ENCODE data around the gene SSH3. TPM values are rescaled to one million over a fixed set of nuclear protein-coding genes. Genes with fewer than 3 reads are reported as not detected.

SSH3 gene
- total RNA-seq, 3 donors from 2014 or later (not counting 1 experiment from before 2014, with no cell fraction given), result 34.3 to 42.7 (median 38.1) TPM

DNA sequence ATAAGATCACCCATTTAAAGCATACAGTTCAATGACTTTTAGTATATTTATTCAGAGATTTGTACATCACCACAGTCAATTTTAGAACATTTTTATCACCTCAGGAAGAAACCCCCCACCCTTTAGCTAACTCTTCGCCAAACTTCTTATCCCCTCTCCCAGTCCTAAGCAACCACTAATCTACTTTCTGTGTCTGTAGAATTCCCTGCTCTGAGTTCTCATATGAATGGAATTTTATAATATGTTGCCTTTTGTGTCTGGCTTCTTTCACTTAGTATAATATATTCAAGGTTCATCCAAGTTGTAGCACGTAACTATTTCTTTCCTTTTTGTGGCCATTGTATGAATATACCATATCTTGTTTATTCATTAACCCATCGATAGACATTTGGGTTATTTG, 10.7 kb upstream of the SSH3 start:
- intact Hi-C loops (cut with micrococcal nuclease), result no loop called here
- peaks cover 2 to 3% of the 10 kb centered on the region in 2 donors for H3K9me3 Mint-ChIP-seq
- H3K4me3 ChIP-seq (ENCODE audit: low read length), result no peak overlapping the region
- H3K36me3 ChIP-seq (ENCODE audit: control insufficient read depth, insufficient read depth, low read length), result peaks cover 50% of the 10 kb centered on the region
- peaks cover 17% of the 10 kb centered on the region for H3K36me3 Mint-ChIP-seq
- H3K4me1 ChIP-seq (ENCODE audit: control insufficient read depth, insufficient read depth, low read length), result peaks cover 37% of the 10 kb centered on the region
- peaks cover 37 to 40% of the 10 kb centered on the region in 2 donors for H3K4me1 Mint-ChIP-seq
- H3K4me3 Mint-ChIP-seq, result peak overlapping the region; percentile 80
- TF ChIP-seq, protein P1, sequence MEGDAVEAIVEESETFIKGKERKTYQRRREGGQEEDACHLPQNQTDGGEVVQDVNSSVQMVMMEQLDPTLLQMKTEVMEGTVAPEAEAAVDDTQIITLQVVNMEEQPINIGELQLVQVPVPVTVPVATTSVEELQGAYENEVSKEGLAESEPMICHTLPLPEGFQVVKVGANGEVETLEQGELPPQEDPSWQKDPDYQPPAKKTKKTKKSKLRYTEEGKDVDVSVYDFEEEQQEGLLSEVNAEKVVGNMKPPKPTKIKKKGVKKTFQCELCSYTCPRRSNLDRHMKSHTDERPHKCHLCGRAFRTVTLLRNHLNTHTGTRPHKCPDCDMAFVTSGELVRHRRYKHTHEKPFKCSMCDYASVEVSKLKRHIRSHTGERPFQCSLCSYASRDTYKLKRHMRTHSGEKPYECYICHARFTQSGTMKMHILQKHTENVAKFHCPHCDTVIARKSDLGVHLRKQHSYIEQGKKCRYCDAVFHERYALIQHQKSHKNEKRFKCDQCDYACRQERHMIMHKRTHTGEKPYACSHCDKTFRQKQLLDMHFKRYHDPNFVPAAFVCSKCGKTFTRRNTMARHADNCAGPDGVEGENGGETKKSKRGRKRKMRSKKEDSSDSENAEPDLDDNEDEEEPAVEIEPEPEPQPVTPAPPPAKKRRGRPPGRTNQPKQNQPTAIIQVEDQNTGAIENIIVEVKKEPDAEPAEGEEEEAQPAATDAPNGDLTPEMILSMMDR (IDR thresholded peaks at IDR 0.05), result no peak
- peak overlapping the region; percentile 80 to 83 for H3K27ac Mint-ChIP-seq
- 100% methylated on average over 1 of the region's 3 CpGs for WGBS (ENCODE audit: insufficient coverage)
- ATAC-seq, result no peak
- peak overlapping the region; percentile 14 for H3K27ac ChIP-seq (ENCODE audit: low read length)
- DNase-seq, result no peak
- H3K27me3 ChIP-seq (ENCODE audit: control insufficient read depth, insufficient read depth, low read length), result no peaks in the 10 kb centered on the region
- no peaks in the 10 kb centered on the region for H3K27me3 Mint-ChIP-seq (ENCODE audit: low read depth in 2 of 2)
- peaks cover 4% of the 10 kb centered on the region for H3K9me3 ChIP-seq (ENCODE audit: control insufficient read depth, insufficient read depth, low read length)

DNA sequence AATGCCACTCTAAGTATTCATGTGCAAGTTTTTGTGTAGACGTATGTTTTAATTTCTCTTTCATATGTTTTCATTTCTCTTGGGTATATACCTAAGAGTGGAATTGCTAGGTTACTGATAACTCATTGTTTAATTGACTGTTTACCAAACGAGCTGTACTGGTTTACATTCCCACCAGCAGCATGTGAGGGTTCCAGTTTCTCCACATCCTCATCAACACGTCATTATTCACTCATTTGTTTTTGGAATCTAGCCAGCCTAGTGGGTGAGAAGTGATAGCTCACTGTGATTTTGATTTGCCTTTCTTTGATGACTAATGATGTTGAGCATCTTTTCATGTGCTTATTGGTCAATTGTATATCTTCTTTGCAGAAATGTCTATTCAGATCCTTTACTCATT, 10.2 kb upstream of the SSH3 start:
- Mint-ChIP-seq H3K9me3 (peaks cover 2 to 3% of the 10 kb centered on the region in 2 donors), H3K27ac (peak overlapping the region; percentile 80 to 83), H3K27me3 (ENCODE audit: low read depth in 2 of 2) (no peaks in the 10 kb centered on the region), H3K4me1 (peaks cover 33 to 37% of the 10 kb centered on the region in 2 donors), H3K4me3 (peak overlapping the region; percentile 80), H3K36me3 (peaks cover 17% of the 10 kb centered on the region)
- intact Hi-C loops (cut with micrococcal nuclease), result no loop called here
- 86% methylated on average over 1 of the region's 3 CpGs for WGBS (ENCODE audit: insufficient coverage)
- Histone ChIP-seq H3K27ac (ENCODE audit: low read length) (peak overlapping the region; percentile 14), H3K9me3 (ENCODE audit: control insufficient read depth, insufficient read depth, low read length) (peaks cover 4% of the 10 kb centered on the region), H3K36me3 (ENCODE audit: control insufficient read depth, insufficient read depth, low read length) (peaks cover 50% of the 10 kb centered on the region), H3K27me3 (ENCODE audit: control insufficient read depth, insufficient read depth, low read length) (no peaks in the 10 kb centered on the region), H3K4me3 (ENCODE audit: low read length) (no peak overlapping the region), H3K4me1 (ENCODE audit: control insufficient read depth, insufficient read depth, low read length) (peaks cover 33% of the 10 kb centered on the region)
- DNase-seq (peak in 1 of 2 donors; percentile 76), ATAC-seq (no peak)
- TF ChIP-seq, protein P1 (IDR thresholded peaks at IDR 0.05), result no peak

DNA sequence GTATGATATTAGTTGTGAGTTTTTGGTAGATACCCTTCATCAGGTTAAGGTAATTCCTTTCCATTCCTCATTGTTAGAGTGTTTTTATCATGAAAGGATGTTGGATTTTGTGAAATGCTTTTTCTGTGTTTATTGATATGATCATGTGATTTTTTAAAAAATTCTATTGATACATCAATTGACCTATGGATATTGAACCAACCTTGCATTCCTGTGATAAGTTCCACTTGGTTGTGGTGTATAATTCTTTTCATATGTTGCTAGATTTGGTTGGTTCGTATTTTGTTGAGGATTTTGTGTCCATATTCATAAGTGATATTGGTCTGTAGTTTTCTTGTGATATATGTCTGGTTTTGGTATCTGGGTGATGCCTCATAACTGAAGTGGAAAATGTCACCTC, 7.5 kb upstream of the SSH3 start:
- TF ChIP-seq, protein P1 (IDR thresholded peaks at IDR 0.05), result no peak
- H3K9me3 Mint-ChIP-seq, result peaks cover 2 to 3% of the 10 kb centered on the region in 2 donors
- H3K27ac Mint-ChIP-seq, result peak overlapping the region in 1 of 2 donors; percentile 46
- ATAC-seq (no peak), DNase-seq (peak in 1 of 2 donors; percentile 35)
- H3K4me3 Mint-ChIP-seq, result no peak overlapping the region
- H3K9me3 ChIP-seq (ENCODE audit: control insufficient read depth, insufficient read depth, low read length), result peaks cover 4% of the 10 kb centered on the region
- H3K4me1 ChIP-seq (ENCODE audit: control insufficient read depth, insufficient read depth, low read length), result peaks cover 14% of the 10 kb centered on the region
- intact Hi-C loops (cut with micrococcal nuclease), result no loop called here
- WGBS (ENCODE audit: insufficient coverage), result 100% methylated on average over 1 of the region's 1 CpG
- H3K27me3 ChIP-seq (ENCODE audit: control insufficient read depth, insufficient read depth, low read length), result no peaks in the 10 kb centered on the region
- peaks cover 17% of the 10 kb centered on the region for H3K36me3 Mint-ChIP-seq
- H3K4me1 Mint-ChIP-seq, result peaks cover 20 to 30% of the 10 kb centered on the region in 2 donors
- H3K36me3 ChIP-seq (ENCODE audit: control insufficient read depth, insufficient read depth, low read length), result peaks cover 72% of the 10 kb centered on the region
- H3K4me3 ChIP-seq (ENCODE audit: low read length), result no peak overlapping the region
- no peak overlapping the region for H3K27ac ChIP-seq (ENCODE audit: low read length)
- H3K27me3 Mint-ChIP-seq (ENCODE audit: low read depth in 2 of 2), result no peaks in the 10 kb centered on the region

DNA sequence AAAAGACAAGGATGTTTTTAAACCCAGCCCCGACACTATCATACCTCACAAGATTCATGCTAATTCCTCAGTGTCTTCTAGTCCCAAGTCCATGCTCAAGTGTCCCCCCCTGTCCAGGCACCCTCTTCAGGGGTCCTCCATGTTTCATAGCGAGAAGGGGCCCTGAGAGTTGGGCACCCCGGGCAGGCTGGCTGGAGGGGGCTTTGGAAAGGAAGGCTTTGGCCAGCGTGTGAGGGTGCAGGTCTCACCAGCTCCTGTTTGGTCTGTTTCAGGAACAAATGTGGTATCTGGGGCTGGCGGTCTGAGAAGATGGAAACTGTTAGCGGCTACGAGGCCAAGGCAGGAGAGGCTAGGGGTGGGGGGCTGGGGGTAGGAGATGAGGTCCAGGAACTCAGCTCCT, 4.5 kb upstream of the SSH3 start:
- H3K9me3 Mint-ChIP-seq, result peaks cover 2 to 3% of the 10 kb centered on the region in 2 donors
- peaks cover 12% of the 10 kb centered on the region for H3K4me1 ChIP-seq (ENCODE audit: control insufficient read depth, insufficient read depth, low read length)
- no peak for DNase-seq
- H3K36me3 Mint-ChIP-seq, result peaks cover 17% of the 10 kb centered on the region
- WGBS (ENCODE audit: insufficient coverage), result 97% methylated on average over 7 of the region's 7 CpGs
- H3K27me3 Mint-ChIP-seq (ENCODE audit: low read depth in 2 of 2), result no peaks in the 10 kb centered on the region
- TF ChIP-seq, protein P1 (IDR thresholded peaks at IDR 0.05), result no peak
- intact Hi-C loops (cut with micrococcal nuclease), result no loop called here
- no peak overlapping the region for H3K27ac ChIP-seq (ENCODE audit: low read length)
- peaks cover 16 to 18% of the 10 kb centered on the region in 2 donors for H3K4me1 Mint-ChIP-seq
- no peak for ATAC-seq
- H3K4me3 ChIP-seq (ENCODE audit: low read length), result no peak overlapping the region
- no peak overlapping the region for H3K4me3 Mint-ChIP-seq
- peaks cover 4% of the 10 kb centered on the region for H3K9me3 ChIP-seq (ENCODE audit: control insufficient read depth, insufficient read depth, low read length)
- H3K36me3 ChIP-seq (ENCODE audit: control insufficient read depth, insufficient read depth, low read length), result peaks cover 55% of the 10 kb centered on the region
- no peaks in the 10 kb centered on the region for H3K27me3 ChIP-seq (ENCODE audit: control insufficient read depth, insufficient read depth, low read length)
- H3K27ac Mint-ChIP-seq, result no peak overlapping the region
